Liver (tissue), 3 donors: ENCODE measurements around the gene CELSR1.

ENCODE experiments used
- ATF3 ChIP-seq: IDR thresholded peaks from 2 replicates; pipeline ENCODE4 v1.6.1; 2016; ENCODE audit warnings: antibody characterized with exemption
- FOXA1 ChIP-seq: IDR thresholded peaks from 2 replicates; pipeline ENCODE4 v1.6.1; 2016; ENCODE audit warnings: antibody characterized with exemption
- GABPA ChIP-seq, 2 donors: IDR thresholded peaks in 1 of 2; conservative IDR thresholded peaks in 1 of 2; 2 replicates each; pipeline ENCODE4 v1.6.1; 2016; ENCODE audit warnings: antibody characterized with exemption in 2 of 2, mild to moderate bottlenecking in 1 of 2, moderate library complexity in 1 of 2
- NR2F2 ChIP-seq: IDR thresholded peaks from 2 replicates; pipeline ENCODE4 v1.6.1; 2016; ENCODE audit warnings: antibody characterized with exemption
- REST ChIP-seq: IDR thresholded peaks from 2 replicates; pipeline ENCODE4 v1.6.1; 2016; ENCODE audit warnings: antibody characterized with exemption, mild to moderate bottlenecking
- SP1 ChIP-seq: IDR thresholded peaks from 2 replicates; pipeline ENCODE4 v1.6.1; 2018; ENCODE audit warnings: antibody characterized with exemption, mild to moderate bottlenecking
- YY1 ChIP-seq: IDR thresholded peaks from 2 replicates; pipeline ENCODE4 v1.6.1; 2016; ENCODE audit warnings: antibody characterized with exemption, mild to moderate bottlenecking
- TF ChIP-seq, protein P1 (sequence below): fragments of 150-350 bp; IDR thresholded peaks from 2 replicates; pipeline ENCODE4 v1.5.1; 2017; ENCODE audit warnings: improper control_type of control experiment, low read depth, low read length; ENCODE audit not compliant: missing input control
- donor health status: healthy.
- donor health status: healthy.

- TF ChIP-seq, protein P1, sequence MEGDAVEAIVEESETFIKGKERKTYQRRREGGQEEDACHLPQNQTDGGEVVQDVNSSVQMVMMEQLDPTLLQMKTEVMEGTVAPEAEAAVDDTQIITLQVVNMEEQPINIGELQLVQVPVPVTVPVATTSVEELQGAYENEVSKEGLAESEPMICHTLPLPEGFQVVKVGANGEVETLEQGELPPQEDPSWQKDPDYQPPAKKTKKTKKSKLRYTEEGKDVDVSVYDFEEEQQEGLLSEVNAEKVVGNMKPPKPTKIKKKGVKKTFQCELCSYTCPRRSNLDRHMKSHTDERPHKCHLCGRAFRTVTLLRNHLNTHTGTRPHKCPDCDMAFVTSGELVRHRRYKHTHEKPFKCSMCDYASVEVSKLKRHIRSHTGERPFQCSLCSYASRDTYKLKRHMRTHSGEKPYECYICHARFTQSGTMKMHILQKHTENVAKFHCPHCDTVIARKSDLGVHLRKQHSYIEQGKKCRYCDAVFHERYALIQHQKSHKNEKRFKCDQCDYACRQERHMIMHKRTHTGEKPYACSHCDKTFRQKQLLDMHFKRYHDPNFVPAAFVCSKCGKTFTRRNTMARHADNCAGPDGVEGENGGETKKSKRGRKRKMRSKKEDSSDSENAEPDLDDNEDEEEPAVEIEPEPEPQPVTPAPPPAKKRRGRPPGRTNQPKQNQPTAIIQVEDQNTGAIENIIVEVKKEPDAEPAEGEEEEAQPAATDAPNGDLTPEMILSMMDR = no peak
- TF ChIP-seq YY1 = no peak
- TF ChIP-seq GABPA (IDR thresholded peaks at IDR 0.05 in 1 of 2, conservative IDR thresholded peaks at IDR 0.05 in 1 of 2) = no peak
- no peak for TF ChIP-seq REST
- TF ChIP-seq ATF3 = no peak
- no peak for TF ChIP-seq NR2F2
- TF ChIP-seq SP1 = no peak
- no peak for TF ChIP-seq FOXA1
Measured at GRCh38 chr22:46428171-46428570, 109.2 kb downstream of the CELSR1 start.
